DND-41 (cell line): ENCODE data around the gene ASCL2.
A peak's percentile ranks its signal among the peaks of the same experiment; 100 is the strongest.

Experiments
- ATAC-seq: fragments of 200-7000 bp; cut with Tn5 transposase; 3 replicates; pipeline ENCODE4 v1.9.1; 2021; ENCODE audit warnings: low read depth; ENCODE audit not compliant: insufficient read depth
- DNase-seq: peaks from one replicate; pipeline ENCODE4 v3.0.0-alpha.2; 2020
- H2AFZ ChIP-seq: 2 replicates; pipeline ENCODE4 v1.6.0; 2012; ENCODE audit warnings: low read depth, low read length
- H3K27ac ChIP-seq: 2 replicates; pipeline ENCODE4 v1.5.1; 2012; ENCODE audit warnings: low read length, inconsistent platforms
- H3K27me3 ChIP-seq: fragments of 200-600 bp; sonication (generic); 2 replicates; pipeline ENCODE4 v1.6.0; 2012; ENCODE audit warnings: low read length, mild to moderate bottlenecking, inconsistent platforms; ENCODE audit not compliant: insufficient read depth, poor library complexity
- H3K36me3 ChIP-seq: 2 replicates; pipeline ENCODE4 v1.5.1; 2012; ENCODE audit warnings: low read length, inconsistent platforms; ENCODE audit not compliant: insufficient read depth
- H3K4me1 ChIP-seq: 2 replicates; pipeline ENCODE4 v1.5.1; 2012; ENCODE audit warnings: mild to moderate bottlenecking, low read length; ENCODE audit not compliant: insufficient read depth
- H3K4me2 ChIP-seq: 2 replicates; pipeline ENCODE4 v1.6.0; 2012; ENCODE audit warnings: mild to moderate bottlenecking, moderate library complexity, low read length, inconsistent platforms; ENCODE audit not compliant: insufficient read depth
- H3K4me3 ChIP-seq, 2 experiments: fragments of 200-600 bp in 1 of 2; shearing (Covaris generic) in 1 of 2; 2 replicates each; pipeline ENCODE4 v1.5.1; 2012 to 2016; ENCODE audit warnings: inconsistent platforms in 2 of 2, low read length in 2 of 2, mild to moderate bottlenecking in 2 of 2, low read depth in 1 of 2, moderate library complexity in 1 of 2
- H3K79me2 ChIP-seq: 2 replicates; pipeline ENCODE4 v1.6.0; 2012; ENCODE audit warnings: low read length, inconsistent platforms; ENCODE audit not compliant: insufficient read depth
- H3K9ac ChIP-seq: 2 replicates; pipeline ENCODE4 v1.6.0; 2012; ENCODE audit warnings: low read depth, mild to moderate bottlenecking, inconsistent platforms, low read length, moderate library complexity
- H3K9me3 ChIP-seq: 2 replicates; pipeline ENCODE4 v1.5.1; 2012; ENCODE audit warnings: low read length, moderate library complexity, mild to moderate bottlenecking, inconsistent platforms; ENCODE audit not compliant: insufficient read depth, severe bottlenecking
- H4K20me1 ChIP-seq: 2 replicates; pipeline ENCODE4 v1.6.0; 2012; ENCODE audit warnings: low read length; ENCODE audit not compliant: insufficient read depth
- EZH2 ChIP-seq: IDR thresholded peaks from 3 replicates; pipeline ENCODE4 v1.6.1; 2012; ENCODE audit warnings: borderline replicate concordance, low read depth, mild to moderate bottlenecking, moderate library complexity, low read length, inconsistent platforms; ENCODE audit not compliant: severe bottlenecking
- TF ChIP-seq, protein P1 (sequence below): IDR thresholded peaks from 2 replicates; pipeline ENCODE4 v1.5.1; 2012; ENCODE audit warnings: borderline replicate concordance, low read length, moderate library complexity, mild to moderate bottlenecking; ENCODE audit not compliant: poor library complexity, severe bottlenecking; ENCODE audit errors: extremely low read depth

The ASCL2 gene

DNA sequence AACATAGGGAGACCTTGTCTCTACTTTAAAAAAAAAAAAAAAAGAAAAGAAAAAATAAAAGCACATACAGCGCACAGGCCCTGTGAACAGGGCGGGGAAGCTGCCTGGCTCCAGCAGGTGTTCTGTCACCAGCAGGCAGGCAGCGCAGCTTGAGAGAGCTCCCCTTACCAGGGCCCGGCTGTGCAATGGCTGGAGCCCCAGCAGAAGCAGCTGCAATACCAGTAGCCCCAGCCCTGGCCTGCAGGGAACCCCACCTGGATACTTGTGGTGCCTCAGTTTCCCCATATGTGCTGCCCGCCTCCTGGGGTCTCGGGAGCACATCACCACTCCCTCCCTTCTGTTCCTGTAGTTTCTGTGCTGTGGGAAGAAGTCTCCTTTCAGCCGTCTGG lies 43.7 kb upstream of the ASCL2 start:
- Histone ChIP-seq H3K27ac (no peak overlapping the region), H2AFZ (no peak overlapping the region), H3K9me3 (no peaks in the 10 kb centered on the region), H3K36me3 (no peaks in the 10 kb centered on the region), H3K4me2 (no peak overlapping the region), H3K9ac (no peak overlapping the region), H4K20me1 (no peaks in the 10 kb centered on the region), H3K79me2 (no peaks in the 10 kb centered on the region), H3K4me3 (no peak overlapping the region), H3K4me1 (no peaks in the 10 kb centered on the region), H3K27me3 (no peaks in the 10 kb centered on the region)
- ATAC-seq (no peak), DNase-seq (no peak)
- TF ChIP-seq EZH2 = no peak
- TF ChIP-seq, protein P1, sequence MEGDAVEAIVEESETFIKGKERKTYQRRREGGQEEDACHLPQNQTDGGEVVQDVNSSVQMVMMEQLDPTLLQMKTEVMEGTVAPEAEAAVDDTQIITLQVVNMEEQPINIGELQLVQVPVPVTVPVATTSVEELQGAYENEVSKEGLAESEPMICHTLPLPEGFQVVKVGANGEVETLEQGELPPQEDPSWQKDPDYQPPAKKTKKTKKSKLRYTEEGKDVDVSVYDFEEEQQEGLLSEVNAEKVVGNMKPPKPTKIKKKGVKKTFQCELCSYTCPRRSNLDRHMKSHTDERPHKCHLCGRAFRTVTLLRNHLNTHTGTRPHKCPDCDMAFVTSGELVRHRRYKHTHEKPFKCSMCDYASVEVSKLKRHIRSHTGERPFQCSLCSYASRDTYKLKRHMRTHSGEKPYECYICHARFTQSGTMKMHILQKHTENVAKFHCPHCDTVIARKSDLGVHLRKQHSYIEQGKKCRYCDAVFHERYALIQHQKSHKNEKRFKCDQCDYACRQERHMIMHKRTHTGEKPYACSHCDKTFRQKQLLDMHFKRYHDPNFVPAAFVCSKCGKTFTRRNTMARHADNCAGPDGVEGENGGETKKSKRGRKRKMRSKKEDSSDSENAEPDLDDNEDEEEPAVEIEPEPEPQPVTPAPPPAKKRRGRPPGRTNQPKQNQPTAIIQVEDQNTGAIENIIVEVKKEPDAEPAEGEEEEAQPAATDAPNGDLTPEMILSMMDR = no peak

DNA sequence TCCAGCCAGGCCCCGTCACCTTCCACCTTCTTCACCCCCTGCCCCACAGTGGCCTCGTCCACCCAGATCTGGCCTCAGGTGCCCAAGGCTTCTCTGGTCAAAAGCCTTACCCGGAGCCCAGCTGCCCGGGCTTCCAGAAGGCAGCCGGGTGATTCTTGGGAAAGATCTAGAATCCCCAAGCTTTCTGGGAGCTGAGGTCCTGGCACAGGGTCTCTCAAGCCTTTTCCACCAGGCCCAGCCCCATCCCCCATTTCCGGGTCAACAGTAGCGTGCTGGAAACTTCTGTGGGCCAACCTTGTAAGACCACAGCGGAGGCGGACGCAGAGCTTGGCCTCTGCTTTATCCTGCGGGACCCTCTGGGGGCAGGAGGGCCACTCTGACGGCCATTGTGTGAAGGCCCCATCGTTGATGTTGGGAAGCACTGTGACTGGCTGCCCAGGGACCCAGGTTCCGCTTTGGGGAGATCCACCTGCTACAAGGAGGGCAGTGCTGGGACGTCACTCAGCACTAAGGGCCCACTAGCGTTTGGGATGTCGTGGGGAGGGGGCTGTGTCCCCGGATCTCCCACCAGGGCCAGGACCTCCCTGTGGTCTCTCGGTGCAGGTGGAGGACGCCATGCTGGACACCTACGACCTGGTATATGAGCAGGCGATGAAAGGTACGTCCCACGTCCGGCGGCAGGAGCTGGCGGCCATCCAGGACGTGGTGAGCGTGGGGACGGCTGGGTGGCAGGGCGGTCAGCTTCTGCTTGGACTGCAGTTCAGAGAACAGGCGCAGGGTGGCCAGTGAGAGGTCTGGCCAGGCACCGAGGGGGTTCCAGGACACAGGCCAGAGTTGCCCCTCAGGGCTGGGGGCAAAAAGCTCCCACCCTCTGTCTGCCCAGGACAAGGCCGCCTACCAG lies 42.9 kb upstream of the ASCL2 start:
- H2AFZ ChIP-seq = no peak overlapping the region
- H3K36me3 ChIP-seq = no peaks in the 10 kb centered on the region
- no peaks in the 10 kb centered on the region for H3K9me3 ChIP-seq
- no peak overlapping the region for H3K4me2 ChIP-seq
- no peaks in the 10 kb centered on the region for H3K27me3 ChIP-seq
- TF ChIP-seq, protein P1 = no peak
- TF ChIP-seq EZH2 = no peak
- ATAC-seq (no peak), DNase-seq (no peak)
- no peak overlapping the region for H3K9ac ChIP-seq
- no peaks in the 10 kb centered on the region for H3K4me1 ChIP-seq
- H3K4me3 ChIP-seq = no peak overlapping the region
- H3K27ac ChIP-seq = no peak overlapping the region
- no peaks in the 10 kb centered on the region for H3K79me2 ChIP-seq
- no peaks in the 10 kb centered on the region for H4K20me1 ChIP-seq

DNA sequence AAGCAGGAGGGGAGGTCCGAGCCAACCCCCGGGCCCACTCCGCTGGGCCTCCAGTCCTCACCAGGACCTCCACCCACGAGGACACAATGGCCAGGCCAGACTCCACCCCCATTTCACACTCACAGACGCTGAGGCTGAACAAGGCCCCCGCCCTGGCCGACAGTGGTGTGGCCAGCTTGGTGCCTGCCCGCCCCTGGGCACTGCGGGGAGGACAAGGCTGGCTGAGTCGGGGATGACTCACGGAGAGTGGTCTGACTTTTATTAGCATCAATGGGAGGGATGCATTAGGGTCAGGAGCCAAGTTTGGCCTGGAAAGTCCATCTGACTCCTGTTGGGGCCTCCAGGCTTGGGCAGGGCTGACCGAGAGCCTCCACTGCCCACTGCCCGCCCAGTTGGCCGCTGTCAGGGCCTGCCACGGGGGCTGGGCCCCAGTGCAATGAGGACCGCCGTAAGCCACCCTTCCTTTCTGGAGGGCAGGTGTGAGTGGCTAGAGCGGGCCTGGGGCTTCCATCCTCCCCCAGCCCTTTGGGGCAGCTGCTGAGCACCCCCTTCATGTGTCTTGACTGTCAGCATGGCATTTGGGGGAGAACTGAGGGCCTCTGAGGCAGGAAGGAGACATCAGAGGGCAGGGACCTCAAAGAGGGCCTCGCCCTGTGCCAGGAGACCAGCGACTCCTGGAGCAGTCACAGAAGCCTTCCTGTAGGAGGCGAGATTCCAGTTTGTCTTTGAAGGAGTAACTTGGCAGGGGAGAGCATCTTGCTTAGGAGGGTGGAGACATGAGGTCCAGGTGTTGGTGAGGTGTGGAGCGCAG lies 42.0 kb upstream of the ASCL2 start:
- Histone ChIP-seq H3K27ac (no peak overlapping the region), H3K4me2 (no peak overlapping the region), H3K9me3 (no peaks in the 10 kb centered on the region), H3K27me3 (no peaks in the 10 kb centered on the region), H3K79me2 (no peaks in the 10 kb centered on the region), H3K4me1 (no peaks in the 10 kb centered on the region), H3K36me3 (no peaks in the 10 kb centered on the region), H3K4me3 (no peak overlapping the region), H3K9ac (no peak overlapping the region), H4K20me1 (no peaks in the 10 kb centered on the region), H2AFZ (no peak overlapping the region)
- DNase-seq (no peak), ATAC-seq (no peak)
- TF ChIP-seq EZH2 = no peak
- TF ChIP-seq, protein P1 = peak; percentile 19
